Stimulated activated CD4-positive, alpha-beta T cell treated with anti-CD3 and anti-CD28 coated beads, TNF-alpha, amount 100 ng/mL, for 1 hour (primary cell): Measurements from ENCODE around the gene SLC23A1.

Experiments
- DNase-seq, 3 donors: peaks; one replicate each; pipeline ENCODE4 v3.0.0-alpha.2; 2020; ENCODE audit warnings: low read depth in 3 of 3, low spot score in 1 of 3

Gene SLC23A1

DNA sequence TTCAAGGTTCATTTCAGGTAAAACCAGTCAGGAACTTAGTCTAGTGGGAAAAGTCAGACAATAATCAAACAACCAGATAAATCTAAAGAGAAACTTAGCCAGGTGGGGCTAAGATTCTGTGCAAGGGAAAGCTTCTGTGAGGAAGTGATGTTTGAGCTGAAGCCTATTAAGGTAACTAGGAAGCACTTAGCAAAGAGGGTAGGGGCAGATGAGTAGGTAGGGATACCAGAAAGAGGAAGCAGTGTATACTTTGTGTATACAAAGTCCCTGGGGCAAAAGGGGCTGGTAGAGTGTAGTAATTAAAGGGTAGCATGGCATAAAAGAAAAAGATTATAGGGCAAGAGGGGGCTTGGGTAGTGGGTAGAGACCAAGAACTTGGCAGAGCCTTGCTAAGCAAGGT lies 24.4 kb upstream of the SLC23A1 start:
- no peak for DNase-seq

DNA sequence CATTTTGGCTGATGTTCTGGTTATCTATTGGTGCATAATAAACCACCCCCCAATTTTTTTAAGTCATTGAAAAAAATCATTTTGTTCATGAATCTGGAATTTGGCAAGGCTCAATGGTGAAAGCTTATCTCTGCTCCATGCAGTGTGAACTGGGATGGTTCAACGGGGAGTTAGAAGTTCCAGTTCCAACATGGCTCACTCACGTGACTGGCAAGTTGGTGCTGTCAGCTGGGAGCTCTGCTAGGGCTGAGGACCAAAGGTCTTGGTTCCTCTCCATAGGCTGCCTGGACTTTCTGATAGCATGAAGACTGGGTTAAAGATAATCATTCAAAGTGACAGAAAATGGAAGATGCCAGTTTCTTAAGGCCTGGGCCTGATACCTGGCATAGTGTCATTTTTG lies 23.9 kb upstream of the SLC23A1 start:
- DNase-seq, result no peak

DNA sequence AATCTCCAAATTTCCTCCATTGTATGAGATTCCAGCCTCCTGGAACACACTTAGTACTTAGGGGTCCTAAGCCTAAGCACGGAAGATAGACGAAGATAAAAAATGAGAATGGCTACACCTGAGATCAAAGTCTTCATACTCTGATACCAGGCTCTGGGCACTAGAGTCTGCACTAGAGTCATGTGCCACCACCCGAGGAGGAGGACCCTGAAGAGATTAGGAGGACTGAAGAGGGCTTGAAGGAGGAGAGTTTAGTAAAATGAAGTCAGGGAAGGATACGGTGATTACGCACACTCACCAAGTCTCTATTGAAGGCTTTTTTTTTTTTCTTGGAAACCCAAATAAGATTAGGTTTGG lies 21.4 kb upstream of the SLC23A1 start:
- no peak for DNase-seq

DNA sequence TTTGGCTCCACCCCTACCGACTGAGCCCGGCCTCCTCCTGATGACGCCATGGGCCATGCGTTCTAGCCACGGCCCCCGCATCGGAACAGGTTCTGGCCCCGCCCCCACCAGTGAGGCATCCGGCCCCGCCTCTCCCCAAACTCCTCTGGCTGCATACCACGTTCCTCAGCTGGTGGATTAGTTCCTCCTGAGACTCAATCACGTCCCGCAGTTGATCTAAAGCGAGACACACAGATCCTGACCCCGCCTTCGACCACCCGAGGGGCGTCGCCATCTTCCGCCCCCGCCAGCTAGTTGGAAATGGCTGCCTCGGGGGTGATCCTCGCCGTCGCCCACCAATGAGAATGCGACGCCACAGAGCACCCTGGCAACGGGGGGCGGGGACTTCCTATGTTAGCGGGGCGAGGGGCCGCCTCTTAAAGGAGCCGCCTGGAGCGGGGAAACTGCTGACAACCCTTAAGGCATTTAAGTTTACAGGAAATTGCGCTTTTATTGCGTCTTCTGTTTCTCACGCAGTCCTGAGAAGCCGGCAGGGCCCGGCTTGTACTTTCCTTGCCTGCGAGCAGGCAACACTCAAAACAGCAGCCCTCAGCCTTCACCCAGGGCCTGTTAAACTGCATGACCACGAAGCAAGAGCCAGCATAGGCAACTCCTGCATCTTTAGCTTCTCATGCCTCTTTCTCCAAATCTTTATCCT lies 20.8 kb upstream of the SLC23A1 start, which contains the start of gene SPATA24:
TSS of gene SPATA24 (minus strand) at position 303 of the 697 bp plus-strand sequence. CDS start at position 274, 29 bp downstream.
- DNase-seq, result peak; percentile 92 to 95 (median 92)

DNA sequence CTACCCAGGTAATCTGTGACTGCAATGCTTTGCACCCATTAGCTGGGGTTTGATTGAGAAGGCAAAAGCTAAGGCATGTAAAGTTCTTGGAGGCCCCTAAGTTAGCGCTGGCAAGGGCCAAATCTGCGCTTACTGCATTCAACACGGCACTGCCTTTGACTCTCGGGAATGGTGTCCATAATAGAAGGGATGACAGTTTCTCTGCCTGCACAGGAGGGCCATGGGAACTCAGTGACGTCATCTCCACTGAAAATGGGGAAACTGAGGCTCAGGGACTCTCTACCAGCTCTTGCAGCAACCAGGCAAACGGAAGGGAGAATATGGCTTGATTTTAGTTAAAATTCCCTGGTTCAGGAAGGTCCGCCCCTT lies 20.3 kb upstream of the SLC23A1 start:
- no peak for DNase-seq

DNA sequence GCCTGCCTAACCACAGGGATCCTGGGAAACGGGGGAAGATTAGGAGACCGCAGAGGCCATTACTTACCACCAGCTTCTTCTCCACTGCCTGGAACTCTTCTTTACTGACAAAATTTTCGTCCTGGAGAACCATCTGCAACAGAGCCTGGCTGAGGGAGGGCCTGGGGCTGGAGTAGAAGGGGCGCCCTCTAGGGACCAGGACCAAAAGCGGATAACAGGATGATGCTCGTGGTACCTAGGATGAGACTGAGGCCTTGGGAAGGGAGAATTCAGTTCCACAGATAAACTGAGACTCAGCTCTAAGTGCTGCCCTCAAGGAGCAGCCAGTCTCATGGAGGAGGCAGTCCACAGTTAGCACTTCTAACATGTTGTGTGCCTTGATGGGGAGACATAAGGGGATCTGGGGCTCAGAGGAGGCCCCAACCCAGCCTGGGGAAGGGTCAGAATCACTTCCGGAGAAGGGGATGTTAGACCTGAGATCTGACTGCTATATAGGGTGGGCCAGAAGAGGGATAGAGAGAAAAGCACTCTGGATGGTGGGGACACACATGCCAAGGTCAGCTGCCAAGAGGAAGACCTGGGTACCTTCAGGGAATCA lies 19.6 kb upstream of the SLC23A1 start:
- no peak for DNase-seq

DNA sequence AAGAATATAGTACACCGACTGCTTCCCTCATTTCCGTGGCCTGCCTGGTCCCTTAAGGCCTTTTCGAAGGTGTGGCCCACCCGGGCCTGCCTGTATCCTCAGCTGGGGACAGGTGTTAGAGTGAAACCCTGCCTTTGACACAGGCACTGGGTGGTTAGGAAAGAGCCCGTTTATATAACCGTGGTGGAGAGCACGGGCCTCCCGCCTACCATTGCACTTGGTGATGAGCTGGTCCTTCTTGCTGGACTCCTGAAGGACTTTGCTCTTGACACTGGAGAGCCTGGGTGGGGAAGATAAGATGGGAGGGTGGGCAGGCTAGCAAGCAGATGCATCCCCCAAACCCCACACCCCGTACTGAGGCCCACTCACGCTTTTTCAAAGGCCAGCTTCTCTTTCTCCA lies 18.4 kb upstream of the SLC23A1 start:
- no peak for DNase-seq

DNA sequence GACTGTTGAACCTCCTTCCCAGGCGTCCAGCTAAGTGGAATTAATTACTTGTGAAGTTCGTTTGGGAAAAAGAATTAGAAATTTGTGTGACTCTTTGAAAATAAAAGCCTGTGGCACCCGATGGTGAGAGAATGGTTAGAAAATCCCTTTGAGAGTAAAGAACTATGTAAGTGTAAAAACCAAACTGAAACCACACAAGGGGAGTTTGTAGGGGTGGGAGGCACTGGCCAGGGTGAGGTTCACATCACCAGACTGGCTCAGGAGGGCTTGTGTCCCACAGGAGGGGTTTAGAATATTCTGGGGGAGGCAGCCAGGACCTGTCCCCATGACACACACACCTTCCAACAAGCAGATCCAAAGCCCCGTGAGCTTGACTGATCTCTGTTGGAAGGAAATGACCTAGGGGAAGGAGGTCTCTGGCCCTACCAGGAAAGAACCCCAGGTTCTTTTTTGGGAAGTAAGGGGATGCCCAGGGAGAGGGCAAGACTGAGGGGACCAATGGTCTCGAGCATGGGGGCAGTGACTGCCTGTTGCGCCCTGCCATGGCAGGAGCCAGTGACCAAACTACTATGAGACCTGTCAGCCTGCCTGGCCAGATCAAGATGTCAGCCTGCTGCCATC lies 16.5 kb upstream of the SLC23A1 start:
- no peak for DNase-seq

DNA sequence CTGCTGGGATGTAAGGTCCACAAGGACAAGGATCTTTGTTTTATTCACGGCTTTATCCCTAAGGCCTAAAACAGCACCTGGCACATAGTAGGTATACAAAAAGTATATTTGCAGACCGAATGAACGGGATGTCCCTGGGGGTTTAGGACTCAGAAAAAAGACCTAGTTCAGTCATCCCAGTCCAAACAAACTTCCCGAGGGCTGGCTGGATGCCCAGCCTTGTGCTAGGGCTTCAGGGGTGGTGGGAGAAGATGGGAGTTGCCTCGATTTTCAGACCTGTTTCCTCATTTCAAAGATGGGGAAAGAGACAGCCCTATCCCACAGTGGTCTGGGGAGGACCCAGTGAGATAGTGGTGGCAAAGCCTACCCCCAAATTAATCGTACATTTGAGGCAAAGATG lies 14.8 kb upstream of the SLC23A1 start:
- no peak for DNase-seq

DNA sequence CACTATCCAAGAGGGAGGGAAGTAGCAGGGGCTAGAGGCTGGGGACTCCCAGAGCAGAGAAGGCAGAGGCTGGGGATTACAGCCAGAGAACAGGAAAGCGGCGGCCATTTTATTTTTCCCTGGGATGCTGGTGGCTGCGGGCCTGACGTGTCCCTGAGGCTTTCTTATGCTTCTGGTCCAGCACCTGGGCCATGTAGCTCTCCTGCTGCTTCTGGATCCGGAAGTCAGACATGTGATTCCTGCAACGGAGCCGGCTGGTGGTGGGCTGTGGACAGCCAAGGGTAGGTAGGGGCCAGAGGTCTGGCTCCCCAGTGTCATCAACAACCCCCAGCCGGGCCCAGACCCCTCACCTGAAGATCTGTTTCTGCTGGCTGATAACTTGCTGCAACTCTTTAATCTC lies 13.6 kb upstream of the SLC23A1 start:
- no peak for DNase-seq

DNA sequence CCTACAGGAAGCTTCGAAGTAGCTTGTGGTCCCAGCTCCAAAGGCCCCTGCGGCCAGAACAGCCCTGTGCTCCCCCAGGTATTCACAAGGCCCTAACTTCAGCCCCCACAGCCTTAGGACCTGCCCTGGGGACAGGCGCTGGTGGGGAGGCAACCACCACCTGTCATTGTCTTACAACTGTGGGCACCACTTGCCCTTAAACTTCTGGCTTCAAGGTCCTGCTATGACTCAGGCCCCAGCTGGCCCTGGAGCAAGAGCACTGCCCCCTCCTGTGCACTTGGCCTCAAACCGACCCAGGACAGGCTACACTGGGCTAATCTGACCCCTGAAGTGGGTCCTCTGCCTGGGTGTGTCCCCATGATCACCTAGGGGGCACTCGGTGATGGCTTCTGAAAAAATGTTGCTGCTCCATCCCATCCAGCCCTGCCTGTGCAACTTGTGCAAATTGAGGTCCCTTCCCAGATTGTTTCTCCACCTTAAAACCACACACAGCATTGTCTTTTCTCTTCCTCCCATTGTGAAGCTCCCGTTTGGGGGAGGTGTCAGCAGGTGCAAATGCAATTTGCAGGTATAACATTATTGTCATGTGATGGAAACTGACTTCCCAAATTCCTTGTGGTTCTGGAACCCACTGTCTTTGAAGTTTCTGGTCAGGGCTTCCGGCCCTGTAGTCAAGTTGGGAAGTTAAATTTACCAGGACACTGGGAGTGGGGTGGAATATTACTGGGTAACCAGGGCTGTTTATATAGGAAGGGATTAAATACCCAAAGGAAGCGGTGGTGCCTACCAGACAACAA lies 12.9 kb upstream of the SLC23A1 start:
- no peak for DNase-seq

DNA sequence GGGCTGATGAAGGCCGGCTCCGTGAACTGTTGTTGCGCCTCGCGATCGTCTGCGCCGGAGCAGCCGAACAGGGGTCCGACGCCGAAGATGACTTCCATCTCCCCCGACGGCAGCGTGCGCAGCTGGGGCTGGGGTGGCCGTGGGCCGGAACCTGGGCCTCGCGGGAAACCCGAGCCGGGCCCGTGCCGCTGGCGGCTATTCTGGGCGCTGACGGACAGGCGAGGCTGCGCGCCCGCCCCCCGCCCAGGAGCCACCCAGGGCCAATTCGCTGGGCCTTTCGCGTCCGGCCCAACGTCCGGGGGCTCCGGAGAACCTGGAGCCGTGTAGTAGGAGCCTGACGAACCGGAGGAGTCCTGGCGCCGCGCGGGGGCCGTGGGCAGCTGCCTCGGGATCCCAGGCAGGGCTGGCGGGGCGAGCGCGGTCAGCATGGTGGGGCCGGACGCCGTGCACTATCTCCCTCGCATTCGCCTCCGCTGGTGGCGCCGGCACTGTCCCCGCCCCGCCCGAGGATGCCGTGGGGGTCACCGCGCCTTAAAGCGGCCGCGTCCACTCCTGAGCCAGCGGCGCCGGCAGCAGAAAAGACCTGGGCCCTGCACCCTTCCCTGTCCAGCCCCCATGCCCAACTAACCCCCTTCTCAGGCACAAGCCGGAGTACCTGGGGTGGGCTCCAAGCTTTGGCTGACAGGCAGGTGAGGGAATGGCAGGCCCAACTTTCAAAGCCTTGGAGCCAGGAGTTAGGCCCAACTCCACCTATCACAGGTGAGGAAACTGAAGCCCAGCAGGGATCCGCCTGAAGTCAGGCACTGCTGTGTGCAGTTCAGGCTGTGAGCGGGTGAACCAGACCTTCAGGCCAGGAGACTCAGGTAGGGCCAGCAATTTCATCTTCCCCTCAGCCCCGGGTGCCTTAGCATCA lies 11.8 kb upstream of the SLC23A1 start, which contains the start of gene PROB1:
TSS of gene PROB1 (minus strand) at position 451 of the 913 bp plus-strand sequence. CDS start at position 428, 23 bp downstream.
- DNase-seq, result no peak

DNA sequence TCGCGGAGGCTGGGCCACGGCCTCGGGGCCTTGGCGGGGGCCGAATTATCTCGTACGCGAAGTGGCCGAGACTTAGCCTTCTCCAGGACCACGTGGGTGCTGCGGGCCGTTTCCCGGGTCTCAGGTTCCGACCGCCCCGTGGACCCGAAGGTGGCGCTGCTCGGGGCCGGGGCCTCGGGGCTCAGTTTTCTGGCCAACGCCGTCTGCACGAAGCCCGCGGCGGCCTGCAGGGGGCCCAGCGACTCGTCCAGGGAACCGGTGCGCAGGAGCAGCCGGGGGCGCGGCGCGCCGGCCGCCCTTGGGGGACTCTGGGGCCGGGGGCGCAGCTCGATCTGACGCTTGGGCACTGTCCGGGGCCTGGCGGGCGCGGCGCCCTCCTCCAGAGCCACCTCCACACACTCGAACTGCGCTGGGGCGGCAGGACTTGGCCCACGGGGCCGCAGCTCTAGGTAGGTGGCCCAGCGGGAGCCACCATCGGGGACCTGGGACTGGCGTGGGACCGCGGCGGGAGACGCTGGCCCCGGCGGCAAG lies 11.1 kb upstream of the SLC23A1 start:
- no peak for DNase-seq

DNA sequence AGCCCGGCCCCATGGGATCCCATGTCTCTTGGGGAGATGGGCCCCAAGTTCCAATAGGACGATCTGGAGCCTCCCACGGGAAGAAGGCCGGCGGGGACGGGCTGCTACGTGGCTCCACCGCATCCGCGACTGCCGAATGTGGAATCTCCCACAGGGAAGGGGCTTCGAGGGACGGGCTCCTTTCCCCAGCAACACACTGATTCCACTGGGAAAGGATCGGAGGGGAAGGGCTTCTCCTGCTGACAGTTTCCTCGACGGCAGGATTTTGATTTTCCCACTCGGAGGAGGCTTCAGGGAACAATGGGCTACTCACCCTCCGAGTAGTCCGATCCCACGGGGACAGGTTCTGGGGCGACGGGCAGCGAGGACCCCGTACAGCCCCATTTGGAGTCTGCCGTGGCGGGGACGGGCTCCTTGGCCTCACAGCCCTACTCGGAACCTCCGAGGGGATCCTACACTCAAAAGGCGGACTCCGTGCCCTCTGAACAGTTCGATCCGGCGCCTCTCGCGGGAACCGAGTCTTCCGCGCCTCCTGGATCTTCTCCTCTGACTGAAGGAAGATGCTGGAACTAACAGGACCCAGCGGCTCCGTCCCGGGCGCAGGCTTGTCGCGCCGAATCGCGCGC lies 10.5 kb upstream of the SLC23A1 start:
- no peak for DNase-seq

DNA sequence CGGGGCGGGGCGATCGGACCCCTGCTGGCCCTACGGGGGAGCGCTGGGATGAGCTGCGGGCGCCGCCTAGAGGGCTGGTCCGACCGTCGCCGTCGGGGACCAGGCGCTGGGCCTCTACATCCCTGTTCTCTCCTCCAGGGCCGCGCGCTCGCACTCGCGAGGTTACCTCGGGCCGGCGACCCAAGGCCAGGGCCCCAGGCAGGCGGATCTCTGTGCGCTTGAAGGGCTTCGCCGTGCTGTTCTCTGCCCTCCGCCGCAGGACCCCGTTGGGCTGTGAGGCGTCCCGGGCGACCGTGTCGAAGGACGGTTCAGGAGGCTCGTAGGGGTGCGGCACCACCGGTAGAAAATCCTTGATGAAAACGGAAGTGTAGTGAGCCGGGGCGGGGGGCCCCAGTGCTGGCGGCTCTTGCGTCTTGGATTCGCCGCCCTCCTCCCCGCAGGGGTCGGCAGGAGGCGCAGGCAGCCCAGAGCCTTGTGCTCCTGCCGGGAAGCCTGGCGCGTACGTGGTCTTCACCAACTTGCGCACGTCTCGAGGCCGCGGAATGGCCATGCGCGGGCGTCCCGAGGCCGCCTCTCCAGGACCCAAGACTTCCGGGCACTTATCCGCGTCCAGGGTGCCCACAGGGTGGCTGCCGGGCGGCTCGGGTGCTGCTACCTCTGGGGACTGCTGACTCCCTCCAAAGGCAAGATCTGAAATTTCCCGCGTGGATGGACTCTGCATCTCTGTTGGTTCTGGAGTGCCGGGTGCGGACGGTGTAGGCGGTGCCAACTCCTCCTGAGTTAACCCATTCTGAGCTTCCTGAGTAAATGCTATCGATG lies 9.8 kb upstream of the SLC23A1 start:
- DNase-seq, result peak; percentile 16 to 55 (median 49)

DNA sequence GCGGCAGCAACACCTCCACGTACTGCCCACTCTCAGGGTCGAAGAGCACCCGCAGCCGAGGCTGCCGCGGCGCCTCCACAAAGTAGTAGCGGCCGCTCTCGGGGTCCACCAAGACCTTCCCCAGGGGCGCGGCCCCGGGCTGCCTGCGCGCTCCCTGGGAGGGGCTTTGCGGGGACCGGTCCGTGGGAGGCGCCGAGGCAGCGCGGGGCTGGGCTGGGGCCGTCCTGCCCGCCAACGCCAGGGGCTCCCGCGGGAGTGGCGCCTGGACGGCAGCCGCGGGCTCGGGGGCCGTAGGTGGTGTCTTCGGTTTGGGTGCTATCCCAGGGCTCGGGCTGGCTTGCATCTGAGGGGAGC lies 9.2 kb upstream of the SLC23A1 start:
- DNase-seq, result no peak

DNA sequence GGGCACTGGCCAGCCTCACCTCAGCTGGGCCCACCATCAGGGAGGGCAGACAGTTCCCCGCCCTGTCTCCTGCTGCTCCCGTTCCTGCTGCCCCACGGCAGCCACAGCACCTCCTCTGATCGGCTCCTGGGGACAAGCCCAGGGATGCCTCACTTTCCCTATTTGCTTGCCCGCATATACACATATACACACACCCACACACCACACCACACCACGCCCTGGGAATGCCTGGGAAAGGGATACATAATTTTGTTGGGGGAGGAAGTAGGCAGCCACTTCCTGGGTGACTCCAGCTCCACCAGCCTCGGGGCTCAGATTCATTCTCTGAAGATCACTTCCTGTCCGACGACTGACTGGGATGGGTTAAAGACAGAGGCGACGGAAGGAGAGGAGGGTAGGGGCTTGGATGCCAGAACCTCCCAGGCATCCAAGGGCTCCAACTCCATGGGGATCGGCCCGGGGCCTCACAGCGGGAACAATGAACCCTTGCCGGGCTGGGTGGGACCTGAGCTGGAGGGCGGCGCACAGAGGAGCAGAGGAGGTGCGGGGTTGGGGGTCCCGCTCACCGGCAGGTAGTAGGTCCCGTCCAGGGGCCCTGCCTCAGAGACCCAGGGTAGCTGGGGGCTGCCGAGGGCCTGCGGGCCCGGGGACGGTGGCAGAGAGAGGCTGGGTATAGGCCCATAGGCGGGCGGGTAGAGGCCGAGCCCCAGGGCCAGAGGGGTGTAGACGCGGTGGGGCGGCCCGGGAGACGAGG lies 8.7 kb upstream of the SLC23A1 start:
- no peak for DNase-seq
